HEK293T (cell line): ENCODE data around the gene C1orf87.

Experiments
- ARNT ChIP-seq: fragments of 450-650 bp; IDR thresholded peaks from 2 replicates; pipeline ENCODE4 v1.6.1; 2017; ENCODE audit warnings: mild to moderate bottlenecking
- BHLHE40 ChIP-seq: fragments of 450-650 bp; IDR thresholded peaks from 2 replicates; pipeline ENCODE4 v1.6.1; 2016; ENCODE audit warnings: mild to moderate bottlenecking, moderate library complexity, borderline replicate concordance
- FOXA1 ChIP-seq: fragments of 450-650 bp; IDR thresholded peaks from 2 replicates; pipeline ENCODE4 v1.6.1; 2016; ENCODE audit warnings: mild to moderate bottlenecking
- HDGF ChIP-seq: fragments of 450-650 bp; IDR thresholded peaks from 2 replicates; pipeline ENCODE4 v1.6.1; 2017; ENCODE audit warnings: antibody characterized with exemption, borderline replicate concordance
- LEF1 ChIP-seq: fragments of 450-650 bp; IDR thresholded peaks from 2 replicates; pipeline ENCODE4 v1.6.1; 2017; ENCODE audit warnings: mild to moderate bottlenecking, borderline replicate concordance
- NFRKB ChIP-seq: fragments of 450-650 bp; IDR thresholded peaks from 2 replicates; pipeline ENCODE4 v1.6.1; 2016; ENCODE audit warnings: mild to moderate bottlenecking, moderate library complexity
- SP1 ChIP-seq: fragments of 450-650 bp; IDR thresholded peaks from 2 replicates; pipeline ENCODE4 v1.6.1; 2017
- TARDBP ChIP-seq: fragments of 450-650 bp; IDR thresholded peaks from 2 replicates; pipeline ENCODE4 v1.6.1; 2016

DNA sequence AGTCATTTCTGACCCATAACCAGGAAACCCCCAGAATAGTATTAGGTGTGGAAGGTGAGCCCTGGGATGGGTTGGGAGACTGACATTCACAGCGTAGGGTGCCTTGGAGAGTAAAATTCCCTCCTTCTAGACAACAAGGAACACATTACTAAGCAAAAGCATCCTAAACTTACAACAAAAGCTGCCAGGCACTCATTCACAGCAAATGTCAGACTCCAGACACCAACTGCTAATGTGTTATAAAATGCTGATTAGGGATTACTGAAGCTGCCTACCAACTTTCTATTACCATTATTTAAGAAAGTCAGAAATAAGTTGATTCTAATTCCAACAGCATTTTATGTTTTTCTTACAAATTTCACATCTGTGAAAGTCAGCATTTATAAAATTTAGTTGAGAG, 40.0 kb upstream of the C1orf87 start:
- TF ChIP-seq BHLHE40: no peak
- TF ChIP-seq FOXA1: no peak
- no peak for TF ChIP-seq TARDBP
- no peak for TF ChIP-seq ARNT
- TF ChIP-seq LEF1: no peak
- TF ChIP-seq HDGF: no peak
- no peak for TF ChIP-seq NFRKB
- TF ChIP-seq SP1: no peak
